ENCODE data around the gene CDC14A.
A peak's percentile ranks its signal among the peaks of the same experiment; 100 is the strongest.
"Not testable (repeated sequence)": the region's sequence is repeated elsewhere in the genome, so short reads cannot be mapped to it uniquely, and the experiment has no call there.

CDC14A gene

GRCh38 chr1:100352267-100353070 lies at the start of gene CDC14A:
TSS of gene CDC14A (plus strand) at chr1:100352506. CDS start at chr1:100352955, 449 bp downstream.
- peak; percentile 91 for DNase-seq

DNA sequence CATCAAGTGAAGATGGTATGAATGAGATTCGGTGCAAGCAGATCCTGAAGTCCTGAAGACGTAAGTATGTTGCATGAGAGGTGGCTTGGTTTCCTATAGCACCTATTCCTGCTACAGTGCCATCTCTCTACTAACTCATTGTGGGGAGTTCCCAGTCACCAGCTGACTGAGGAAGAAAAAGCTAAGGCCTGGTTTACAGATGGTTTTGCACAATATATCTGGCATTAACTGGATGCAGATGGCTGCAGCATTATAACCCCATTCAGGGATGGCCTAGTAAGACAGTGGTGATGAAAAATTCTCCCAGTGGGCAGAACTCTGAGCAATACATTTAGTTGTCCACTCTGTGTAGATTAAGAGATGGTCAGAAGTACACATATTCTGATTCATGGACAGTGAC lies 49.6 kb upstream of the CDC14A start:
- DNase-seq, result no peak

DNA sequence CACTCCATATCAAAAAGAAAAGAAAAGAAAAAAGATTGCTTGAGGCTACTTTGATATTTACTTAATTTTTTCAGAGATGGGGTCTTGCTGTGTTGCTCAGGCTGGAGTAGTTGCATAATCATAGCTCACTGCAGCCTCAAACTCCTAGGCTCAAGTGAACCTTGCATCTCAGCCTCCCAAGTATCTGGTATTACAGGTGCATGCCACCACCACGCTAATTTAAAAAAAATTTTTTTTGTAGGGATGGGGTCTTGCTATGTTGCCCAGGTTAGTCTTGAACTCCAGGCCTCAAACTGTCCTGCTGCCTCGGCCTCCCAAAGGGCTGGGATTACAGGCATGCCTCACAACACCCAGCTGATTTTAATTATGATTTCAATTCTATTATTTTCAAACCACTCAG lies 48.1 kb upstream of the CDC14A start:
- no peak for DNase-seq

- no peak for DNase-seq
Observed at GRCh38 chr1:100304921-100305320, 47.4 kb upstream of the CDC14A start.

- DNase-seq, result no peak
Observed at GRCh38 chr1:100305954-100306353, 46.4 kb upstream of the CDC14A start.

DNA sequence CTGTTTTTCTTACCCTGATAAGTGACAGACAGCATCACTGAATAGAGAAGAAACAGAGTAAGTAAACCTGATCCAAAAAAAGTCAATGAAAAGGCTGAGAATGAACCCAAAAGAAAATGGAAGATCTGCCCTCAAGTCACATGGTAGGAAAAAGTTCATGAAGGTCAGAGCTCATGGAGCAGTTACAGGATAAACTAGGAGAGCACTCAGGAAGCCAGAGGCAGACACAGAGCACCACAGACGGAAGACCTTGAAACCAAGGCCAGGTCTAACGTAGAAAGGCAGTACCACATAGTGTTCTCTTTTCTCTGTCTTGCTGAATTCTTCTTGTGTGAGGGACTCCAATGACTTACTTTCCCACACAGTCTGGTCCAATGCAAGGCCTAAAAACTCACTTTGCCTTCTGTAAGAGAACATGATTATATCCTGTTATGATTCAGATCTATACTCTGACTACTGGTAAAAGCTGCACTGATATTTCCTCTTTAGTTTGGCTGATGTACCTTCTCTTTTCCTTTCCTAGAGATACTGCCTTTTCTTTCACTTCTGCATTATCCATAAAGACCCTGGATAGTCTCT lies 45.5 kb upstream of the CDC14A start:
- DNase-seq, result no peak

DNA sequence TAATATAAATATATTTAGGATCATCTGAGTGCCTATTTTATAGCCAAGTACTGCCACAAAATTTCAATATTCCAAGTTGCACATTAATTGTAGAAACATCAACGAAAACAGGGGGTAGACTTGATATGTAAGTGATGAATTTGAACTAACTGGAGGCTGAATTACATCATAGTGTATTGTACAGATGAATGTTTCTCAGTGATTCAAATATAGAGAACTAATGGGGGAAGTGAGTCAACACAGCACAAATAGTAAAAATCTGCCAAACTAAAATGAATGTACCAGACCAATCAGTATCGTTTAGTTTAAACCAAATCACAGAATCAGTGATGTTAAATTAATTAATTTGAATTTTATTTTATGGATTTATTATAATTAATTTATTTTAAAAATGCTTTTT lies 43.5 kb upstream of the CDC14A start:
- DNase-seq, result no peak

DNA sequence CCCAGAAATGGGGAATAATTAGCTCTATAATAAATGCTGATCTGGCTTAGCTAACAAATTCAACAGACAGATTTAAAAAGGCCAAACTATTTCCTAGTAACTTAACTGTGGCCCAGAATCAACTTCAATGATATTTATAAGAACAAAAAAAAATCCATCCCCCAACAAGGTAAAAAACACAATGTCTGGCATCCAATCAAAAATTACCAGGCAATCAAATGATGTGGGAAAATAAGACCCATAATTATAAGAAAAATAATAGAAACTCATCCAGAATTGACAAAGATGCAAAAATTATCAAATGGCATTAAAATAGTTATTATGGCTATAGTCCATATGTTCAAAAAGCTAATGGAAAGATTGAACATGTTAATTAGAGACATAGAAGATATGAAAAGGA lies 42.4 kb upstream of the CDC14A start:
- no peak for DNase-seq

DNA sequence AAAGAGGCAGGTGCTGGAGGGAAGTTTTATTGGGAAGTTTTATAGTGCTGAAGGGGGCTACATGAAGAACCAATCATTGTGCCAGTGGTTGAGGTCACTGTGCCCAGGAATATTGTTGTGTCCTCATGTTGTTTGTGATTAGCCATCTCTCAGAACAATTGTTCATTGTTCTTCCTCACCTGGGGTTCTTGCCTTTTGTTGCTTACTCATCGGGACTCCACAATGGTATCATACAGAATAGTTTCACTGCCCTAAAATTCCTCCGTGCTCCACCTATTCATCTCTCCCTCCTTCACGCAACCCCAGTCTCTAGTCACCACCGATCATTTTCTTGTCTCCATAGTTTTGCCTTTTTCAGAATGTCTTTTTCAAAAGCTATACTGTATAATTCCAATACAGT lies 38.9 kb upstream of the CDC14A start:
- no peak for DNase-seq

DNA sequence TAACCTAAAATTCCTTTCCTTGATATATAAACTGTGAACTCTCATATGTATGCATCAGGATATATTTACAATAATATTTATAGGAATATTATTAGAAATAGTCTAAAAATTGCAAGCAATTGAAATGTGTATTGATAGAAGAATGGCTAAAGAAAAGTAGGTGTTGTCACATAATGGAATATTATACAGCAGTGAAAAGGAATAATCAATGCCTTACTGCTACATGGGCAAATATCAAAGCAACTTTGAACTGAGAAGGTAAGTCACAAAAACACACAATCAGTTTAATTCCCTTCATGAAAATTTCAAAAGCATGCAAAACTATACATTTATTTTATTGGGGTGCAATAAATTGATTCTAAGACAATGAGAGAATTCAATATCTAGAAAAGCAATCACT lies 35.7 kb upstream of the CDC14A start:
- DNase-seq, result no peak

DNA sequence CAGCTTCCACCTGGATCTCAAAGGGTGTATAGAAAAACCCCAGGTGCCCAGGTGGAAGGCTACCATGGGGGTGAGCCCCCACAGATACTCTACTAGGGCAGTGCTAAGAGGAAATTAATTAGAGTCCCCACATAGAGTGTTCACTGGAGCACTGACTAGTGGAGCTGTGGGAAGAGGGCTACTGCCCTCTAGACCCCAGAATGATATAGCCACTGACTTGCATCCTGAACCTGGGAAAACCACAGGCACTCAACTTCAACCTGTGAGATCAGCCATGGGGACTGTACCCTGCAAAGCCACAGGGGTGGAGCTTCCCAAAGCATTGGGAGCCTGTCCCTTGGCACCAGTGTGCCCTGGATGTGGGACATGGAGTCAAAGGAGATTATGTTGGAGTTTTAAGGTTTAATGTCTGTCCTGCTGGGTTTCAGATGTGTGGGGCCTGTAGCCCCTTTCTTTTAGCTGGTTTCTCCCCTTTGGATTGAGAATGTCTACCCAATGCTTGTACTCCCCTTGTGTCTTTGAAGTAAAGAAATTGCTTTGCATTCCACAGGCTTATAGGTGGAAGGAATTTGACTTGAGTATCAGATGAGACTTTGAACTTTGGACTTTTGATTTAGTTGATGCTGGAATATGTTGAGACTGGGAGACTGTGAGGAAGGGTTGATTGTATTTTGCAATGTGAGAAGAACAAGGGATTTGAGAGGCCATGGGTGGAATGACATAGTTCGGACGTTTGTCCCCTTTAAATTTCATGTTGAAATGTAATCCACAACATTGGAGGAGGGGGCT lies 31.8 kb upstream of the CDC14A start:
- DNase-seq, result no peak

GRCh38 chr1:100321100-100321493 lies 31.2 kb upstream of the CDC14A start:
- no peak for DNase-seq

DNA sequence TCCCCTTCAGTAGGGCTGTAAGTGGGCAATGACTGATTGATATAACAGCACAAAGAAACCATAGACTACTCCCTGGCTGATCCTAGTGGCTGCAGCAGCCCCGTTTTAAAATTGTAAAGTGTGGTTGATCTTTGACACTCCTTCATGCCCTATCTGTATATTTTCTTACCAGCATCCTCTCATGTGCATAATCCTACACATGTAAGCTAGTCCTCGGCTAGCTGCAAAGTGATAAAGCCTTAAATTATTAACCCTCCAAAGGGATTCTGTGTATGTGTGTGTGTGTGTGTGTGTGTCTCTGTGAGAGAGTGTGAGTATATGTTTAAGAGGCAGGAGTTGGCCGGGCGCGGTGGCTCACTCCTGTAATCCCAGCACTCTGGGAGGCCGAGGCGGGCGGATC lies 30.8 kb upstream of the CDC14A start:
- no peak for DNase-seq

DNA sequence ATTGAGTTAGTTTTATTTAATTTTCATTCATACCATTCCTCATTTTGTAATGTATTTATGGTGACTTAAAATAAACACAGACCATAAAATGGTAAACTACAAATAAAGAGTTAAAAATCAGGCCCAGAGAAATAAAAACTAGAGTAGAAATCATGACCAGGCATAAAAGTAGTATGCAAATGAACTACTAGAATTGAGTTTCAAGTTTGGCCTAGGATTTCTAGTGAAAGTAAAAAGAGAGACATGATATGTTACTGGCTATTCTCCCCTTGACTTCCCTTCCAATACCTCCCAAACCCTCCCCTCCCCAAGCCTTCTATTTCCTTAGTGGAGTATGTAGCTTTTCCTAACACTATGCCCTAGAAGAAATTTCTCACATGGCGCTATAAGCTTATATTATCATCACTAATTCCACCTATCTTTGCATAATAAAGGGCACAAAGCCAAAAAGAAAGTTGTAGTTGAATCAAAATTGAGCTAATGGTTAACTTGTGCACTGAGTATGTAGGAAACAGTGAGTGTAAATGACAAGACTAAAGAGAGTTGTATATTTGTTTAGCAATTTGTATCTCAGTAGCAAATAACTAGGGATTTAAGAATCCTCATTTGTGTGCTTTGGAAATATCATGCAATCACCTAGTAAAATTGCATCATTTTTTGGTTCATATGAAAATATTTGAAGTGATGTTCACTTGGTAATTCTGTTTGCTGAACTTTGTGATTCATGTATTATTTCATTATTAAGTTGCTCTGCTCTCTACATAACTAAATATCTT lies 29.7 kb upstream of the CDC14A start:
- DNase-seq, result no peak

DNA sequence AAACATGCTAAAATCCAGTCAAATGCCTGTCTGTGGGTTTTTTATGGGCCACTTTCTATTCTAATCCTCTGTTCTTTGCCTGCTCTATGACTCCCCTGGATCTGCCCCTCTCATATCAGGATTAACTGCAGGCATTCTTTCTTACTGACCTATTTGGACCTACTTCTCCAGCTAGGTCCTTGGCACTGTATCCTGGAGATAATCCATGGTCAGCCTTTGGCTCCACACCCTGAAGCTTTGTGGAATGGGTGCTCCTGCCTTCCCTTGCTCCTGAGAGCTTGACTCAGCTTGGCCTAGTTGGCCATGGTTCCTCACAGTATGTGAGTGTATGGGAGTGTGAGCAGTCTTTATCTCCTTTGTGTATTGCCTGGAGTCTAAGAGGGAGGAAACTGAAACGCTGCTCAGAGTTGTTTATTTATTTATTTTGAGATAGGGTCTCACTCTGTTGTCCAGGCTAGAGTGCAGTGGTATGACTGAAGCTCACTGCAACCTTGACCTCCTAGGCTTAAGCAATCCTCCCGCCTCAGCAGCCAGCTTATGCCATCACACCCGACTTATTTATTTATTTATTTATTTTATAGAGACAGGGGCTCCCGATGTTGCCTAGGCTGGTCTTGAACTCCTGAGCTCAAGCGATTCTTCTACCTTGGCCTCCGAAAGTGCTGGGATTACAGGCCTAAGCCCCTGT lies 28.7 kb upstream of the CDC14A start:
- no peak for DNase-seq

- no peak for DNase-seq
Observed at GRCh38 chr1:100325415-100326324, 26.6 kb upstream of the CDC14A start.

- not testable (repeated sequence) for DNase-seq
Observed at GRCh38 chr1:100326325-100326670, 26.0 kb upstream of the CDC14A start.

DNA sequence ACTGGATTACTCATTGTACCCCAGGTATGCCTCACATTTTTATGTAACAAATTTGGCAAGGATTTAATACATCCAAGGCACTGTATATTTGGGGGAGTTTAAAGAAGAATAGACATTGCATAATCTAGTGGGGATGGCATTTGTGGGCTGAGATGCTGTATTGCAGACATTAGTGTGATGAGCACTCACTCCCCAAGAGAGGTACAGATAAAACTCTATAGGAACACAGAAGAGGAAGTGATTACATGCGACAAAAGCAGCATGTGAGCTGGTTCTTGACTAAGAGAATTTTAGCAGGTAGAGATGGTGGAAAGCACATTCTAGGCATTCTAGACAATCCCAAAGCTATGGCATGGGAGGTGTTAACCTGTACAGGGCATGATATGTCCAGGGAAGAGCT lies 24.2 kb upstream of the CDC14A start:
- no peak for DNase-seq

DNA sequence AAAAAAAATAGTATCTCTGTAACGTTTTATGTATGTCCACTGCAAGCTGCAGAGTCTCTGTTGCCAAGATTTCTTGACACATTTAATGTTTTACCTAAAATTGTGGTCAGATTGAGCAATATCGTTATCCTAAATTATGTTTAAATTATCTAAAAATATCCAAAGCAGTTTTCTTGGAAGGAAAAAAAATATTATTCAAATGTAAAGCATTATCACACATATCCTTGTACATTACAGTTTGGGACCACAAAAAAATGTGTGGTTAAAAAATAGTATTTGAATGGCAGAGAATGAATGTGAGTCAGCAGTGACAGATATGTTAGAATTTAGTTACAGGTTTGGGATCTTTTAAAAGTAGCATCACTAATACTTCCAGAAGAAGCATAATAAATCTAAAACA lies 21.2 kb upstream of the CDC14A start:
- DNase-seq, result not testable (repeated sequence)

- no peak for DNase-seq
Observed at GRCh38 chr1:100332331-100332730, 20.0 kb upstream of the CDC14A start.

DNA sequence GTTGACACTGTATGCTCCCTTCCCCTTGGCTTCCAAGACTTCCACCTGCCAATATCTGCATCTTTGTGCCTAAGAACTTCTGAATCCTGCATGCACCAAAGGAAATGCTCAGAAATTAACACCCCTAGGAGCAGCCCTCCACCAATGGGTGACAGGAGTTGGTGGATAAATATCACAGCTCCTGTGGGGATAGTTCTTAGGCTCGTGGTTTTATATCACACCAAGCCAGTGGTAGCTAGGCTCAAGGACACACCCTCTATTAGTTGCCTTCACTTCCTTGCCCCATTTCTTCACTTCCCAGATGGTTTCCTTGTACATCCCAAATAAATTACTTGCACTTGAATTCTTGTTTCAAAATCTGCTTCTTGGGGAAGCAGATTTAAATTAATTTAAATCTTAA lies 16.9 kb upstream of the CDC14A start:
- DNase-seq, result no peak

GRCh38 chr1:100337878-100338277 lies 14.4 kb upstream of the CDC14A start:
- DNase-seq, result not testable (repeated sequence)
